Smooth muscle cell (in vitro differentiated cells): ENCODE measurements around the gene SRL. TPM values are rescaled to one million over a fixed set of nuclear protein-coding genes. Genes with fewer than 3 reads are reported as not detected.

Source experiments
- DNase-seq: peaks from one replicate; lab custom pipeline; 2025; ENCODE audit not compliant: unreplicated experiment; lab: John Stamatoyannopoulos, UW
- H2AFZ ChIP-seq: fragments of 200-600 bp; sonication (generic); 2 replicates; pipeline ENCODE4 v1.6.0; 2016; ENCODE audit warnings: antibody characterized with exemption, low read depth, mild to moderate bottlenecking
- H3F3A ChIP-seq: fragments of 200-600 bp; sonication (generic); 2 replicates; pipeline ENCODE4 v1.6.0; 2017; ENCODE audit warnings: antibody characterized with exemption, low read depth
- H3K27ac ChIP-seq: fragments of 200-600 bp; sonication (generic); 2 replicates; pipeline ENCODE4 v1.5.1; 2016; ENCODE audit warnings: low read depth, mild to moderate bottlenecking
- H3K27me3 ChIP-seq: fragments of 200-600 bp; sonication (generic); 2 replicates; pipeline ENCODE4 v1.6.1; 2016; ENCODE audit warnings: low read depth, mild to moderate bottlenecking
- H3K36me3 ChIP-seq: fragments of 200-600 bp; sonication (generic); 2 replicates; pipeline ENCODE4 v1.5.1; 2016; ENCODE audit warnings: low read depth
- H3K4me1 ChIP-seq: fragments of 200-600 bp; sonication (generic); 2 replicates; pipeline ENCODE4 v1.5.1; 2016; ENCODE audit warnings: low read depth
- H3K4me2 ChIP-seq: fragments of 200-600 bp; sonication (generic); 2 replicates; pipeline ENCODE4 v1.6.0; 2016; ENCODE audit warnings: mild to moderate bottlenecking
- H3K4me3 ChIP-seq: fragments of 200-600 bp; sonication (generic); 2 replicates; pipeline ENCODE4 v1.5.1; 2016; ENCODE audit warnings: mild to moderate bottlenecking
- H3K79me2 ChIP-seq: fragments of 200-600 bp; sonication (generic); 2 replicates; pipeline ENCODE4 v1.6.0; 2016; ENCODE audit warnings: low read depth, mild to moderate bottlenecking
- H3K9ac ChIP-seq: fragments of 200-600 bp; sonication (generic); 2 replicates; pipeline ENCODE4 v1.6.0; 2016; ENCODE audit warnings: low read depth
- H3K9me3 ChIP-seq: fragments of 200-600 bp; sonication (generic); replicated peaks from 2 replicates; pipeline ENCODE4 v1.5.1; 2016; ENCODE audit warnings: low read depth
- H4K20me1 ChIP-seq: fragments of 200-600 bp; sonication (generic); 2 replicates; pipeline ENCODE4 v1.6.0; 2016; ENCODE audit warnings: low read depth
- WGBS: methylation state at CpG from one replicate; pipeline ENCODE4 v1.1.7; 2016; ENCODE audit warnings: low lambda C conversion rate; 5-methylcytosine and 5-hydroxymethylcytosine counted together
- polyA plus RNA-seq: library from polyadenylated mRNA; unstranded; fragments of >200 nt; fragmentation: Nextera tagmentation; extraction: Ambion mirVana; gene quantifications from 2 replicates; pipeline ENCODE4 v1.2.1, GENCODE V29; 2016
- total RNA-seq: library from RNA; depleted of rRNA; stranded (reverse); fragments of >200 nt; gene quantifications from 2 replicates; pipeline ENCODE4 v1.2.3, GENCODE V29; 2014
- TF ChIP-seq, protein P1 (sequence below): fragments of 200-600 bp; sonication (generic); IDR thresholded peaks from 2 replicates; pipeline ENCODE4 v1.5.1; 2017; ENCODE audit warnings: borderline replicate concordance, mild to moderate bottlenecking, antibody characterized with exemption; ENCODE audit not compliant: insufficient read depth, poor library complexity, severe bottlenecking

Gene SRL
- total and polyA plus RNA-seq, 2 experiments from 2014 or later = not detected

DNA sequence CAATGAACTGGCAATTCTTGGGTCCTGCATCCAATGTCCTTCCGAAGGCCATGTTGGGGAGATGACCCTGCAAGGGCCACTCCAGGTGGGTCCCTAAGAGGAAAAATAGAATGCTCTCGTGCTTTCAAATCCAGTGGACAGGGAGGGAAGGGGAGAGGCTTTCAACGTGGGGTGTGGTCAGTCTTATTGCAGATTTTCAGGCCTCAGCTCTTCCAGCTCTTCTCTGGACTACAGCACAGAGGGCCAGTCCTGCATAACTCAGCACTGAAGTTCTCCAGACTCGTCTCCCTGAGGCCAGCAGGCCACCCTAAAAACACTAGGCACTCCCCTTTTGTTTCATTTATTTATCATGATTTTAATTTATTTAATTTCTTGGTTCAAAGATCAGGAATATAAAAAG lies 43.1 kb downstream of the SRL start:
- H3K9me3 ChIP-seq = no peaks in the 10 kb centered on the region
- no peaks in the 10 kb centered on the region for H3K27me3 ChIP-seq
- H3F3A ChIP-seq = no peaks in the 10 kb centered on the region
- no peak overlapping the region for H3K27ac ChIP-seq
- no peak overlapping the region for H2AFZ ChIP-seq
- no peaks in the 10 kb centered on the region for H3K4me1 ChIP-seq
- DNase-seq = no peak
- H3K9ac ChIP-seq = no peak overlapping the region
- no peaks in the 10 kb centered on the region for H3K79me2 ChIP-seq
- TF ChIP-seq, protein P1, sequence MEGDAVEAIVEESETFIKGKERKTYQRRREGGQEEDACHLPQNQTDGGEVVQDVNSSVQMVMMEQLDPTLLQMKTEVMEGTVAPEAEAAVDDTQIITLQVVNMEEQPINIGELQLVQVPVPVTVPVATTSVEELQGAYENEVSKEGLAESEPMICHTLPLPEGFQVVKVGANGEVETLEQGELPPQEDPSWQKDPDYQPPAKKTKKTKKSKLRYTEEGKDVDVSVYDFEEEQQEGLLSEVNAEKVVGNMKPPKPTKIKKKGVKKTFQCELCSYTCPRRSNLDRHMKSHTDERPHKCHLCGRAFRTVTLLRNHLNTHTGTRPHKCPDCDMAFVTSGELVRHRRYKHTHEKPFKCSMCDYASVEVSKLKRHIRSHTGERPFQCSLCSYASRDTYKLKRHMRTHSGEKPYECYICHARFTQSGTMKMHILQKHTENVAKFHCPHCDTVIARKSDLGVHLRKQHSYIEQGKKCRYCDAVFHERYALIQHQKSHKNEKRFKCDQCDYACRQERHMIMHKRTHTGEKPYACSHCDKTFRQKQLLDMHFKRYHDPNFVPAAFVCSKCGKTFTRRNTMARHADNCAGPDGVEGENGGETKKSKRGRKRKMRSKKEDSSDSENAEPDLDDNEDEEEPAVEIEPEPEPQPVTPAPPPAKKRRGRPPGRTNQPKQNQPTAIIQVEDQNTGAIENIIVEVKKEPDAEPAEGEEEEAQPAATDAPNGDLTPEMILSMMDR = no peak
- 87% methylated on average over 4 of the region's 4 CpGs for WGBS
- H4K20me1 ChIP-seq = no peaks in the 10 kb centered on the region
- no peak overlapping the region for H3K4me2 ChIP-seq
- H3K36me3 ChIP-seq = no peaks in the 10 kb centered on the region
- H3K4me3 ChIP-seq = no peak overlapping the region

DNA sequence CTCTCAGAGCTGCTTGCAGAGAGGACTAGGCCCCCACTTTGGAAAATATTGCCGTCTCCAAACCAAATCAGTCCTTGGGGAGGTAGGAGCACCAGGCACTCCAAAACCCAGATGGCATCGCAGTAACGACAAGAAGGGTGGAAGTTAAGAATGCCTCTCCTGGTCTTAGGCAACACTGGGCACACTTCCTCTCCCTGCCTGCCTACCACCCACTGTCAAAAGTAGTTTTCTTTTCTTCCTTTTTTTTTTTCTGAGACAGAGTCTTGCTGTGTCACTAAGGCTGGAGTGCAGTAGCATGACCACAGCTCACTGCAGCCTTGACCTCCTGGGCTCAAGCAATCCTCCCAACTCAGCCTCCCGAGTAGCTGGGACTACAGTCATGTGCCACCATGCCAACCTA lies 47.2 kb downstream of the SRL start:
- no peak overlapping the region for H3K27ac ChIP-seq
- no peaks in the 10 kb centered on the region for H3K27me3 ChIP-seq
- H3K4me1 ChIP-seq = no peaks in the 10 kb centered on the region
- no peaks in the 10 kb centered on the region for H3K9me3 ChIP-seq
- no peak overlapping the region for H3K4me2 ChIP-seq
- H2AFZ ChIP-seq = no peak overlapping the region
- TF ChIP-seq, protein P1 = no peak
- WGBS = 90% methylated on average over 4 of the region's 4 CpGs
- no peaks in the 10 kb centered on the region for H3F3A ChIP-seq
- no peak overlapping the region for H3K9ac ChIP-seq
- DNase-seq = no peak
- no peak overlapping the region for H3K4me3 ChIP-seq
- no peaks in the 10 kb centered on the region for H3K79me2 ChIP-seq
- H4K20me1 ChIP-seq = no peaks in the 10 kb centered on the region
- no peaks in the 10 kb centered on the region for H3K36me3 ChIP-seq

DNA sequence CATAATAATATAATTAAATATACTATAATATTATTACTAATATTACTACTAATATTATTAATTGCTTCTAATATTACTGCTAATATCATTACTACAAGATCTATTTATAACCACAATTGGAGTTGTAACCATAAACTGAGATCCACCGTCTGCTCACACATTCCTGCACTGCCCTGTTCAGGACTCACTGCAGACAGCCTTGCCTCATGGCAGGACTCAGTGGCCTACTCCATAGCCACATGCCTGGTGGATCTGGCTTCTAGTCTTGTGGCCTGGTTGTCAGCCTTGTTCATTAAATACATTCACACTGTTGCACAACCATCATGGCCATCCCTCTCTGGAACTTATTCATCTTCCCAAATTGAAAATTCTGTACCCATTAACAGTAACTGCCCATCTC lies 48.0 kb downstream of the SRL start:
- Histone ChIP-seq H3K4me1 (no peaks in the 10 kb centered on the region), H3K27ac (no peak overlapping the region), H4K20me1 (no peaks in the 10 kb centered on the region), H3K79me2 (no peaks in the 10 kb centered on the region), H3K36me3 (no peaks in the 10 kb centered on the region), H3K4me3 (no peak overlapping the region), H2AFZ (no peak overlapping the region), H3F3A (no peaks in the 10 kb centered on the region), H3K9me3 (no peaks in the 10 kb centered on the region), H3K9ac (no peak overlapping the region), H3K27me3 (no peaks in the 10 kb centered on the region), H3K4me2 (no peak overlapping the region)
- TF ChIP-seq, protein P1 = no peak
- no peak for DNase-seq
- WGBS = 61% methylated on average over 1 of the region's 1 CpG

DNA sequence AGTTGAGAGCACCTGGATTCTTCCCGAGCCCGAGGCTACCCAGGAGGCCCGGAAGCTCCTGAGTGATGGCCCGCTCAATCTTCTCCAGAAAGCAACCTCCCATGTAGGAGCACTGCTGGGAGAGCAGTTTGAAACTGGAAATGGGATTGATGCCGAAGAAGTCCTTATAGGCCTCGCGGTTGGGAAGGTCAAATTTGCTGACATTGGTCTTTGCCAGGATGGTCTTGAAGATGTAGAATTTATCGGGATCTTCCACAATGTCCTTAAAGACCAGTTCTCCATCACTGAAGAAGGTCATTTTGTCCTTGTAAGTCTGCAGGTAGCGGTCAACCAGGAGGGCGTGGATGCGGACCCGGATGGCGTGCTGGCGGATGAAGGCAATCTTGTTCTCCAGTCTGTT lies 49.7 kb downstream of the SRL start:
- 97% methylated on average over 14 of the region's 14 CpGs for WGBS

More for the DNA sequence above, 49.7 kb downstream of the SRL start:
- Histone ChIP-seq H3F3A (no peaks in the 10 kb centered on the region), H3K27ac (no peak overlapping the region), H3K9ac (no peak overlapping the region), H3K4me1 (no peaks in the 10 kb centered on the region), H3K9me3 (no peaks in the 10 kb centered on the region), H4K20me1 (no peaks in the 10 kb centered on the region), H3K27me3 (no peaks in the 10 kb centered on the region), H3K4me3 (no peak overlapping the region), H2AFZ (no peak overlapping the region), H3K4me2 (no peak overlapping the region), H3K36me3 (no peaks in the 10 kb centered on the region), H3K79me2 (no peaks in the 10 kb centered on the region)
- no peak for DNase-seq
- TF ChIP-seq, protein P1 = no peak
